Thymus (tissue), 11 donors: ENCODE measurements around the gene OR2T1. TPM values are rescaled to one million over a fixed set of nuclear protein-coding genes. Genes with fewer than 3 reads are reported as not detected.
"Not testable (repeated sequence)": the region's sequence is repeated elsewhere in the genome, so short reads cannot be mapped to it uniquely, and the experiment has no call there.

ENCODE experiments used
- DNase-seq, 9 donors: peaks; one replicate each; pipeline ENCODE4 v3.0.0-alpha.2; 2013; ENCODE audit warnings: low spot score in 9 of 9, low read depth in 6 of 9, missing footprints in 1 of 9
- H3K27ac ChIP-seq, 2 donors: one replicate each; pipeline ENCODE4 v1.5.1; 2013; ENCODE audit warnings: control low read depth in 1 of 2, low read depth in 1 of 2, low read length in 1 of 2, mild to moderate bottlenecking in 1 of 2, moderate library complexity in 1 of 2
- H3K27me3 ChIP-seq, 2 donors: one replicate each; pipeline ENCODE4 v1.5.1; 2013; ENCODE audit warnings: low read length in 1 of 2; ENCODE audit not compliant: control insufficient read depth in 2 of 2, insufficient read depth in 1 of 2
- H3K36me3 ChIP-seq, 2 donors: one replicate each; pipeline ENCODE4 v1.5.1; 2013; ENCODE audit warnings: low read length in 1 of 2, mild to moderate bottlenecking in 1 of 2, moderate library complexity in 1 of 2; ENCODE audit not compliant: control insufficient read depth in 2 of 2, insufficient read depth in 2 of 2
- H3K4me1 ChIP-seq, 2 donors: one replicate each; pipeline ENCODE4 v1.5.1; 2013; ENCODE audit warnings: low read length in 2 of 2; ENCODE audit not compliant: control insufficient read depth in 2 of 2, insufficient read depth in 2 of 2
- H3K4me3 ChIP-seq, 2 donors: one replicate each; pipeline ENCODE4 v1.5.1; 2013; ENCODE audit warnings: low read length in 2 of 2, control low read depth in 1 of 2, mild to moderate bottlenecking in 1 of 2
- H3K9me3 ChIP-seq, 2 donors: one replicate each; pipeline ENCODE4 v1.5.1; 2013; ENCODE audit warnings: low read length in 1 of 2, mild to moderate bottlenecking in 1 of 2; ENCODE audit not compliant: control insufficient read depth in 2 of 2, insufficient read depth in 1 of 2
- WGBS: extraction: QIAGEN DNeasy Blood & Tissue Kit; methylation state at CpG from one replicate; pipeline ENCODE4 v1.1.7; 2013; 5-methylcytosine and 5-hydroxymethylcytosine counted together
- polyA plus RNA-seq: library from polyadenylated mRNA; stranded (reverse); fragments of 200-250 nt; gene quantifications from one replicate; pipeline ENCODE4 v1.2.3, GENCODE V29; 2013
- total RNA-seq: library from RNA; stranded (reverse); fragments of 120-200 nt; gene quantifications from one replicate; pipeline ENCODE4 v1.2.4, GENCODE V29; 2013
- donor health status: healthy.

The OR2T1 gene
- total and polyA plus RNA-seq, 2 donors = 0.02 TPM; not detected in 1

- not testable (repeated sequence) for H3K9me3 ChIP-seq, H3K36me3 ChIP-seq, H3K4me3 ChIP-seq, H3K27me3 ChIP-seq, H3K4me1 ChIP-seq, DNase-seq, H3K27ac ChIP-seq
- 85% methylated on average over 11 of the region's 11 CpGs for WGBS
Observed at GRCh38 chr1:248431683-248432082, 28.8 kb downstream of the OR2T1 start.

GRCh38 chr1:248432201-248432600, 29.4 kb downstream of the OR2T1 start:
- DNase-seq, H3K4me3 ChIP-seq, H3K36me3 ChIP-seq, H3K4me1 ChIP-seq, H3K27ac ChIP-seq, H3K27me3 ChIP-seq, H3K9me3 ChIP-seq: not testable (repeated sequence)
- WGBS = 67% methylated on average over 4 of the region's 4 CpGs

- 97% methylated on average over 31 of the region's 38 CpGs for WGBS
- not testable (repeated sequence) for H3K4me3 ChIP-seq, DNase-seq, H3K27ac ChIP-seq, H3K27me3 ChIP-seq, H3K4me1 ChIP-seq, H3K36me3 ChIP-seq, H3K9me3 ChIP-seq
Observed at GRCh38 chr1:248433811-248434415, 31.1 kb downstream of the OR2T1 start.

GRCh38 chr1:248434913-248435312, 32.1 kb downstream of the OR2T1 start:
- not testable (repeated sequence) for H3K4me3 ChIP-seq, H3K27me3 ChIP-seq, H3K9me3 ChIP-seq, H3K4me1 ChIP-seq, H3K36me3 ChIP-seq, DNase-seq, H3K27ac ChIP-seq
- WGBS = 98% methylated on average over 4 of the region's 6 CpGs

GRCh38 chr1:248436303-248436702, 33.5 kb downstream of the OR2T1 start:
- DNase-seq, H3K4me1 ChIP-seq, H3K9me3 ChIP-seq, H3K36me3 ChIP-seq, H3K27ac ChIP-seq, H3K27me3 ChIP-seq, H3K4me3 ChIP-seq: not testable (repeated sequence)
- WGBS = 97% methylated on average over 3 of the region's 3 CpGs

GRCh38 chr1:248438668-248439067, 35.8 kb downstream of the OR2T1 start:
- 88% methylated on average over 1 of the region's 1 CpG for WGBS
- not testable (repeated sequence) for H3K4me3 ChIP-seq, H3K27me3 ChIP-seq, H3K4me1 ChIP-seq, DNase-seq, H3K9me3 ChIP-seq, H3K27ac ChIP-seq, H3K36me3 ChIP-seq

- H3K27me3 ChIP-seq, H3K27ac ChIP-seq, H3K4me3 ChIP-seq, H3K4me1 ChIP-seq, H3K36me3 ChIP-seq, DNase-seq, H3K9me3 ChIP-seq: not testable (repeated sequence)
- WGBS = 80% methylated on average over 5 of the region's 5 CpGs
Observed at GRCh38 chr1:248439283-248439682, 36.4 kb downstream of the OR2T1 start.

GRCh38 chr1:248442500-248443277, 39.8 kb downstream of the OR2T1 start:
- not testable (repeated sequence) for H3K4me3 ChIP-seq, H3K9me3 ChIP-seq, H3K27ac ChIP-seq, H3K36me3 ChIP-seq, H3K27me3 ChIP-seq, H3K4me1 ChIP-seq, DNase-seq
- 85% methylated on average over 1 of the region's 2 CpGs for WGBS

- H3K27ac ChIP-seq, H3K27me3 ChIP-seq, H3K36me3 ChIP-seq, H3K4me1 ChIP-seq, H3K9me3 ChIP-seq, DNase-seq, H3K4me3 ChIP-seq: not testable (repeated sequence)
- 88% methylated on average over 4 of the region's 4 CpGs for WGBS
Observed at GRCh38 chr1:248444603-248445002, 41.8 kb downstream of the OR2T1 start.
